Immature natural killer cell (primary cell): ENCODE measurements around the gene MRPL21. TPM values are rescaled to one million over a fixed set of nuclear protein-coding genes. Genes with fewer than 3 reads are reported as not detected.

Experiments used
- DNase-seq, 3 donors: peaks; one replicate each; pipeline ENCODE4 v3.0.0; 2022; ENCODE audit warnings: mixed read lengths in 1 of 3
- H3K27ac Mint-ChIP-seq, 6 donors: one replicate each; pipeline ENCODE4 v1.8.0; 2020; ENCODE audit warnings: mixed read lengths in 6 of 6, mild to moderate bottlenecking in 5 of 6, inconsistent platforms in 4 of 6, moderate library complexity in 3 of 6
- H3K27me3 Mint-ChIP-seq, 3 donors: one replicate each; pipeline ENCODE4 v1.8.0; 2020 to 2021; ENCODE audit warnings: low read depth in 3 of 3, mild to moderate bottlenecking in 3 of 3, mixed read lengths in 3 of 3, moderate library complexity in 3 of 3, inconsistent platforms in 1 of 3
- H3K36me3 Mint-ChIP-seq, 3 donors: one replicate each; pipeline ENCODE4 v1.8.0; 2020; ENCODE audit warnings: mixed read lengths in 3 of 3, inconsistent platforms in 2 of 3, mild to moderate bottlenecking in 2 of 3
- H3K4me1 Mint-ChIP-seq, 2 donors: one replicate each; pipeline ENCODE4 v1.8.0; 2020; ENCODE audit warnings: inconsistent platforms in 2 of 2, mild to moderate bottlenecking in 2 of 2, mixed read lengths in 2 of 2, moderate library complexity in 1 of 2
- H3K4me3 Mint-ChIP-seq, 5 donors: one replicate each; pipeline ENCODE4 v1.8.0; 2020; ENCODE audit warnings: mild to moderate bottlenecking in 5 of 5, mixed read lengths in 5 of 5, inconsistent platforms in 3 of 5, moderate library complexity in 3 of 5
- H3K9me3 Mint-ChIP-seq, 6 donors: one replicate each; pipeline ENCODE4 v1.8.0; 2020; ENCODE audit warnings: mild to moderate bottlenecking in 6 of 6, mixed read lengths in 6 of 6, inconsistent platforms in 4 of 6, moderate library complexity in 3 of 6
- polyA plus RNA-seq, 3 donors: library from polyadenylated mRNA; unstranded; fragments of 300-500 nt; fragmentation: Illumina TruSeq; gene quantifications; one replicate each; pipeline ENCODE4 v1.2.3, GENCODE V29; 2021

The MRPL21 gene
- polyA plus RNA-seq, 3 donors from 2014 or later = 94.3 to 145 (median 117) TPM

- no peak overlapping the region for H3K4me3 Mint-ChIP-seq
- DNase-seq = no peak
- peaks cover 0 to 4% (median 0%) of the 10 kb centered on the region in 3 donors for H3K27me3 Mint-ChIP-seq
- peaks cover 0 to 2% (median 0%) of the 10 kb centered on the region in 6 donors for H3K9me3 Mint-ChIP-seq
- no peaks in the 10 kb centered on the region for H3K4me1 Mint-ChIP-seq
- H3K36me3 Mint-ChIP-seq = peaks cover 16 to 34% (median 17%) of the 10 kb centered on the region in 3 donors
- no peak overlapping the region for H3K27ac Mint-ChIP-seq
These were observed 28.7 kb upstream of the MRPL21 start for GRCh38 chr11:68932358-68932757.

GRCh38 chr11:68931911-68932310 lies 28.3 kb upstream of the MRPL21 start:
- no peak overlapping the region for H3K4me3 Mint-ChIP-seq
- H3K9me3 Mint-ChIP-seq = peaks cover 0 to 6% (median 4%) of the 10 kb centered on the region in 6 donors
- DNase-seq = no peak
- no peaks in the 10 kb centered on the region for H3K4me1 Mint-ChIP-seq
- peaks cover 0 to 4% (median 0%) of the 10 kb centered on the region in 3 donors for H3K27me3 Mint-ChIP-seq
- no peak overlapping the region for H3K27ac Mint-ChIP-seq
- peaks cover 21 to 38% (median 21%) of the 10 kb centered on the region in 3 donors for H3K36me3 Mint-ChIP-seq

GRCh38 chr11:68930991-68931855 lies 27.6 kb upstream of the MRPL21 start:
- DNase-seq = no peak
- no peak overlapping the region for H3K4me3 Mint-ChIP-seq
- H3K36me3 Mint-ChIP-seq = peaks cover 22 to 45% (median 27%) of the 10 kb centered on the region in 3 donors

GRCh38 chr11:68929706-68930570 lies 26.3 kb upstream of the MRPL21 start:
- peaks cover 31 to 55% (median 38%) of the 10 kb centered on the region in 3 donors for H3K36me3 Mint-ChIP-seq

More at GRCh38 chr11:68930991-68931855, 27.6 kb upstream of the MRPL21 start:
- Mint-ChIP-seq H3K27ac (no peak overlapping the region), H3K27me3 (peaks cover 0 to 4% (median 0%) of the 10 kb centered on the region in 3 donors), H3K4me1 (no peaks in the 10 kb centered on the region), H3K9me3 (peaks cover under 1 to 12% (median 8%) of the 10 kb centered on the region in 6 donors)

GRCh38 chr11:68929135-68929534 lies 25.5 kb upstream of the MRPL21 start:
- Mint-ChIP-seq H3K9me3 (peaks cover 10 to 29% (median 22%) of the 10 kb centered on the region in 6 donors), H3K4me1 (no peaks in the 10 kb centered on the region), H3K36me3 (peaks cover 39 to 63% (median 46%) of the 10 kb centered on the region in 3 donors), H3K27me3 (peaks cover 0 to 4% (median 0%) of the 10 kb centered on the region in 3 donors), H3K27ac (no peak overlapping the region), H3K4me3 (no peak overlapping the region)
- no peak for DNase-seq

More at GRCh38 chr11:68929706-68930570, 26.3 kb upstream of the MRPL21 start:
- H3K4me3 Mint-ChIP-seq = no peak overlapping the region
- H3K9me3 Mint-ChIP-seq = peaks cover 8 to 23% (median 18%) of the 10 kb centered on the region in 6 donors
- no peaks in the 10 kb centered on the region for H3K4me1 Mint-ChIP-seq
- no peak for DNase-seq
- no peak overlapping the region for H3K27ac Mint-ChIP-seq
- H3K27me3 Mint-ChIP-seq = peaks cover 0 to 4% (median 0%) of the 10 kb centered on the region in 3 donors

GRCh38 chr11:68928136-68928880 lies 24.7 kb upstream of the MRPL21 start:
- peaks cover 10 to 29% (median 22%) of the 10 kb centered on the region in 6 donors for H3K9me3 Mint-ChIP-seq
- peaks cover 46 to 72% (median 53%) of the 10 kb centered on the region in 3 donors for H3K36me3 Mint-ChIP-seq
- DNase-seq = no peak
- H3K27ac Mint-ChIP-seq = no peak overlapping the region
- no peaks in the 10 kb centered on the region for H3K4me1 Mint-ChIP-seq
- no peak overlapping the region for H3K4me3 Mint-ChIP-seq
- H3K27me3 Mint-ChIP-seq = peaks cover 0 to 4% (median 0%) of the 10 kb centered on the region in 3 donors

GRCh38 chr11:68927280-68928135 lies 23.9 kb upstream of the MRPL21 start:
- H3K4me1 Mint-ChIP-seq = no peaks in the 10 kb centered on the region
- H3K4me3 Mint-ChIP-seq = no peak overlapping the region
- peaks cover 10 to 29% (median 22%) of the 10 kb centered on the region in 6 donors for H3K9me3 Mint-ChIP-seq
- peaks cover 52 to 78% (median 59%) of the 10 kb centered on the region in 3 donors for H3K36me3 Mint-ChIP-seq
- peaks cover 0 to 4% (median 0%) of the 10 kb centered on the region in 3 donors for H3K27me3 Mint-ChIP-seq
- no peak for DNase-seq
- H3K27ac Mint-ChIP-seq = no peak overlapping the region

GRCh38 chr11:68925611-68926010 lies 22.0 kb upstream of the MRPL21 start:
- H3K4me1 Mint-ChIP-seq = no peaks in the 10 kb centered on the region
- H3K4me3 Mint-ChIP-seq = no peak overlapping the region
- H3K9me3 Mint-ChIP-seq = peaks cover 10 to 29% (median 22%) of the 10 kb centered on the region in 6 donors
- no peaks in the 10 kb centered on the region for H3K27me3 Mint-ChIP-seq
- DNase-seq = no peak
- peaks cover 57 to 88% (median 70%) of the 10 kb centered on the region in 3 donors for H3K36me3 Mint-ChIP-seq
- H3K27ac Mint-ChIP-seq = no peak overlapping the region

GRCh38 chr11:68924073-68924925 lies 20.7 kb upstream of the MRPL21 start:
- Mint-ChIP-seq H3K4me1 (no peaks in the 10 kb centered on the region), H3K4me3 (no peak overlapping the region), H3K36me3 (peaks cover 51 to 88% (median 69%) of the 10 kb centered on the region in 3 donors), H3K27ac (no peak overlapping the region), H3K9me3 (peaks cover 10 to 29% (median 22%) of the 10 kb centered on the region in 6 donors), H3K27me3 (no peaks in the 10 kb centered on the region)
- DNase-seq = no peak

GRCh38 chr11:68923614-68924013 lies 20.0 kb upstream of the MRPL21 start:
- peaks cover 51 to 87% (median 76%) of the 10 kb centered on the region in 3 donors for H3K36me3 Mint-ChIP-seq
- peaks cover 0 to 3% (median 0%) of the 10 kb centered on the region in 3 donors for H3K27me3 Mint-ChIP-seq
- H3K4me3 Mint-ChIP-seq = no peak overlapping the region
- DNase-seq = no peak
- no peaks in the 10 kb centered on the region for H3K4me1 Mint-ChIP-seq
- no peak overlapping the region for H3K27ac Mint-ChIP-seq
- peaks cover 10 to 29% (median 22%) of the 10 kb centered on the region in 6 donors for H3K9me3 Mint-ChIP-seq

GRCh38 chr11:68916439-68916838 lies 12.8 kb upstream of the MRPL21 start:
- no peaks in the 10 kb centered on the region for H3K9me3 Mint-ChIP-seq
- H3K27ac Mint-ChIP-seq = no peak overlapping the region
- no peaks in the 10 kb centered on the region for H3K4me1 Mint-ChIP-seq
- H3K27me3 Mint-ChIP-seq = peaks cover 0 to 6% (median 0%) of the 10 kb centered on the region in 3 donors
- no peak for DNase-seq
- H3K4me3 Mint-ChIP-seq = no peak overlapping the region
- H3K36me3 Mint-ChIP-seq = peaks cover 15 to 60% (median 33%) of the 10 kb centered on the region in 3 donors
